Limb (tissue), 2 donors: ENCODE measurements around the gene WDR35.
A peak's percentile ranks its signal among the peaks of the same experiment; 100 is the strongest.
"Not testable (repeated sequence)": the region's sequence is repeated elsewhere in the genome, so short reads cannot be mapped to it uniquely, and the experiment has no call there.

Experiments
- DNase-seq, 2 donors: peaks; one replicate each; pipeline ENCODE4 v3.0.0-alpha.2; 2016; ENCODE audit errors: extremely low spot score in 2 of 2

WDR35 gene

DNA sequence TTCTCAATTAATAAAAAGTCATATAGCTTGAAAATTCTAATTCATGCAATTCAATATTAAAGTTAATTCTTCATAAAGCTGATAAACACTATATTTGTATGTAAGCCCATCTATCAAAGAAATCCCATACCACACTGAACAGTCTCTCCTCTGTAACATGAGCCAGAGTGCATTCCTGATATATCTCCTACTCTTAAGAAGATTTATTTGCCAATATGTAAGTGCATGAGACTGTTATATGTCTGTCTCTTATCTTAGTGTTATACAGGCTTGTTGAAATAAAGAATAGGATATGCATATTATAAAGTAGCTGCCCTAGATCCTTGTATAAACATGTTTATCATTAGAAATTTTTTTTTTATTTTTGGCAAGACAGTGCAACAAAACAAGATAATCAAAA lies 47.7 kb downstream of the WDR35 start:
- no peak for DNase-seq

DNA sequence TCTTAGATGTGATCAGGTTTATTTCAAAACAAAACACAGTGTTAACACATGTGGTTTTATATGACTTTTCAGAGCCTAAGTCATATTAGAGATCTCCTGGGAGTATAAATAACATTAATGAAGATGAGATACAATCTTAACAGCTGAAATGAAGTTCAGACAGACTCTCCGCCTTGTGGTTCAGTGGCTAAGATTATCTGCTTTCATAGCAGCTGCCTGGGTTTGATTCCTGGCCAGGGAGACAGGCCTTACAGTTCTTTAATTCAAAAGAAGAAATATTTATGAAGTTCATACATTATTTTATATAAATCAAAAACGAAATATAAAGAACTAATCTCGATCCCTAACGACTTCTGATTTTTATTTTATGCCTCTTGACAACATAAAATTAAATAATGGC lies 52.9 kb downstream of the WDR35 start:
- no peak for DNase-seq

DNA sequence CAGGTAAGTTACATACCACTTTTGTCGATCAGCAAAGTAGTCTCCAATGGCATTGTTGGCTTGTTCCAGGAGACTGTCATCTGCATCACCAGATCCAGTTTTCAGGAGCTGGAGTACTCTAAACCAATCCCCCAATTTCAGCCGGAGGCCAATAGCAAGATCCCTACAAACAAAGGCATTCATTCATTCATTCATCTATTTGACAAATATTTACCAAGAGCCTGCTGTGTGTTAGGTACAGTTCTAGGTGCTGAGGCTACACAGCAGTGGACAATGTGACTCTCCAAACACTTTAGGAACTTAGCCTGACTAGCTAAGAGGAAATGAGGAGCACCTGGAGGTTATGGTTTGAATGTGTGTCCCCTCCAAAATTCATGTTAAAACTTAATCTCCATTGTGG lies 53.7 kb downstream of the WDR35 start:
- no peak for DNase-seq

DNA sequence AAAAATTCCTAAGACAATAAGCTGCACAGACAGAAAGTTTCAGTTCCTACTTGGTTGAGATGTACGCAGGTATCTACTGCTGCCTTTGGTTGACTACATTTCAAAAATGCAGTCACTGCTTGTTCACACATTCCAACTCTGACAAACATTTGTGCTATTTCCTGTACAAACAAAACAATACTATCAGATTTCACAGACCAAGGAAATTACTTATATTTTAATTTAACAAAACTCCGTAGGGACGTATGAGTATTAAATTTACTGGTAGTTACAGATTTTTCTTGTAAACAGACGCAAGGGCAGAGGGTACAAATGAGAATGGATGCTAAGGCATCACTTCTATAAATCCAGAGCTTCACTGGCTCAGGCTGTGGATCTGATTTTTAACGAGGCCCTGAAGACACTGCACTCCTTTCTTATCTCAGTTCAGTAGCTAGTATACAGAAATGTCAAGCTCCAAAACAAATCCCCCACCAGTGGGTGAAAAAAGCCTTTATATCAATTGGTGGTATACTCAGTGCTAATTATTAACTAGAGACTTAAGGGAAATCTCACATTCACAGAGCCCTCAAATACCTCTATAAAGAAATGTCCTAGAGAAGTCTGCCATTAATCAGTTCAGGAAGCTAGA lies 56.4 kb downstream of the WDR35 start:
- DNase-seq: no peak

DNA sequence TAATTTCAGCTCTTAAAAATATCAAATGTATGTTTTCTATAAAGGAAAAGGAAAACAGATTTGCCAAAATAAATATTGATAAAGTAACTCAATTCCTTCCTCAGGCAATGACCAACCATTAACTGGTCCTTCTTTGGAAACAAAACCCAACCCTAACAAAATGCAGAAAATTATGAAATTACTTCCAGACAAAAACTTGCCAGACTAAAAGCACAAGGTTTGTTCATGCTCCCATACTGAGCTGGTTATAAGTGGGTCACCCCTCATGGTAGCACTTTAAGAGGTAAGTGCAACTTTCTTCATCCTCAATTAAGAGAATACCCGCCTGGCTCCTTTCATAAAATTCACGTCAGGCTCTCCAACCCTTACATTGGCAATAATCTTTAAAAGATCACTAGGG lies 57.0 kb downstream of the WDR35 start:
- DNase-seq: no peak

DNA sequence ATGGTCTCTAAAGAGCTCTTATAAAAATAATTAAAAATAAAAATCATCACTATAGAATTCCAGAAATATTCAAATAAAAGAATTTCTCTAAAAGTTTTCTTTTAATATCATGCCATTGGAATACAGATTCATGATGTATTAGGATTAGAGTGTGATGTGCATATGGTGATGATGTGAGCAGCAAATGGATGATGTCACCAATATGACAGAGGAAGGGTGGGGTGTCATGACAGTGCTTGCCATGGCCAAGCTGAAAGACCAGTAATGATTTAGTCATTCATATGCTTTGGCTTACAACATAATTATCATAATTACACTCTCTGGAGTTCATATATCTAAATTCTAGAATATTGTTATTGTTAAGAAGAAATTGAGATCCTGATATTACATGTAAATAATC lies 60.7 kb downstream of the WDR35 start:
- no peak for DNase-seq

DNA sequence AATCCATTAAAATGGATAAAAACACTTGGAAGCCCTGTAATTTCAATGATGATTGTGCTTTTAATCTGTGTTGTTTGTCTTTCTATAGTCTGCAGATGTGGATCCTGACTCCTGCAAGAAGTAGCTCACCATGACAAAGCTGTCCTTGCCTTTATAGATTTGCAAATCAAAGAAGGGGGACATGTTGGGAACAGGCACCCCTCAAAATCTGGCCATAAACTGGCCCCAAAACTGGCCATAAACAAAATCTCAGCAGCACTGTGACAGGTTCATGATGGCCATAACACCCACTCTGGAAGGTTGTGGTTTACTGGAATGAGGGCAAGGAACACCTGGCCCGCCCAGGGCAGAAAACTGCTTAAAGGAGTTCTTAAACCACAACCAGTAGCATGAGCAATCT lies 62.1 kb downstream of the WDR35 start:
- DNase-seq: not testable (repeated sequence)

DNA sequence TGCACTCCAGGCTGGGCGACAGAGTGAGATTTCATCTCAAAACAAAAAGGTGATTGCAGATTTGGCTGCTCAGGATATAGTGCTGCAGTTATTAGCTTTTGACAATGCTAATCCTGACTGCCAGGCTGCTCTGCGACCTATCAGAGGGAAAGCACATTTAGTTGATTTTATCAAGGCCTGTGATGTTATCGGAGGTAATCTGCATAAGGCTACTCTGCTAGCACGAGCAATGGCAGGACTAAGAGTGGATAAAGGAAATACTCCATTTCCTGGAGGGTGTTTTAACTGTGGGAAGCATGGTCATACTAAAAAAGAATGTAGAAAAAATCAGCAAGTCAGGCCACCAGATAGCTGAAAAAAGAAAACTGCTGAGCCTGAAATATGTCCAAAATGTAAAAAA lies 65.4 kb downstream of the WDR35 start:
- not testable (repeated sequence) for DNase-seq

DNA sequence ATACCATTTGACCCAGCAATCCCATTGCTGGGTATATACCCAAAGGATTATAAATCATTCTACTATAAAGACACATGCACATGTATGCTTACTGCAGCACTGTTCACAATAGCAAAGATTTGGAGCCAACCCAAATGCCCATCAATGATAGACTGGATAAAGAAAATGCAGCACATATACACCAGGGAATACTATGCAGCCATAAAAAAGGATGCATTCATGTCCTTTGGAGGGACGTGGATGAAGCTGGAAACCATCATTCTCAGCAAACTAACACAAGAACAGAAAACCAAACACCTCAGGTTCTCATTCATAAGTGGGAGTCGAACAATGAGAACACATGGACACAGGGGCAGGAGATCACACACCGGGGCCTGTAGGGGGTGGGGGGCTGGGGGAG lies 67.7 kb downstream of the WDR35 start:
- not testable (repeated sequence) for DNase-seq

DNA sequence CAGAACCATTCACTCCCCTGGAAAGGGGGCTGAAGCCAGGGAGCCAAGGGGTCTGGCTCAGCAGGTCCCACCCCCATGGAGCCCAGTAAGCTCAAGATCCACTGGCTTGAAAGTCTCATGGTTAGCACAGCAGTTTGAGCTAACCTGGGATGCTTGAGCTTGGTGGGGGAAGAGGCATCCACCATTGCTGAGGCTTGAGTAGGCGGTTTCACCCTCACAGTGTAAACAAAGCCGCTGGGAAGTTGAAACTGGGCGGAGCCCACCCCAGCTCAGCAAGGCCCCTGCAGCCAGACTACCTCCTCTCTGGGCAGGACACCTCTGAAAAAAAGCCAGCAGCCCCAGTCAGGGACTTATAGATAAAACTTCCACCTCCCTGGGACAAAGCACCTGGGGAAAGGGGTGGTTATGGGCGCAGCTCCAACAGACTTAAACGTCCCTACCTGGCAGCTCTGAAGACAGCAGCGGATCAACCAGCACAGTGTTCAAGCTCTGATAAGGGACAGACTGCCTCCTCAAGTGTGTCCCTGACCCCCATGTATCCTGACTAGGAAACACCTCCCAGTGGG lies 73.4 kb downstream of the WDR35 start:
- no peak for DNase-seq

DNA sequence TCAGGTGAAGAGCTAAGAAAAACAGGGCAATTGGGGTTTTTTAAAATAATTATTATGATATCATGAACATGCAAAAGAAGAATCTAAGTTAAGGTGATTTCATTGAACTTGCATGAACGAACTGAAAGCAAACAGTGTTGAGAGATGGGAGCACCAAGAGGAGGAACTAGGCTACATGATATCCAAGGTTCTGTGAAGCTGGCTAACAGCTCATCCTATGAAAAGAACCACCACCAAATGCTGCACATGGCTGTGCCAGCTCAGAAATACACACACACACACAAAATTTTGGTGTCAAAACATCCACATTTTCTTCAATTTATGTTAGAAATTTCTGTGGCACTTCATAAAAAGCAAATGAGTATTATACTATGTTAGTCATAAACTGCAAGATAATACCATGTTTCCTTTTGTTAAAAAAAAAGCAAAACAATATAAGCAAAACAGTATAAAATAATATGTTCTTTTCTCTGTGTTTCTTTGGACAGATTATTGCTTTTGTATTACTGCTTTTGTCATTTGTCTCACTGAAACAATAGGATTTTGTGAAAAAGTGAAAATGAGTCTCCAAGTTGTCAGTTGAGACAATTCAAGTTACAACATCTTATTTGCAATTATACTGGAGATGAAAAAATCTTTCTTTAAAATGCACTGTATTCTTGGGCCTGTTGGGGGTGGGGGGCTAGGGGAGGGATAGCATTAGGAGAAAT lies 75.5 kb downstream of the WDR35 start:
- DNase-seq: no peak

DNA sequence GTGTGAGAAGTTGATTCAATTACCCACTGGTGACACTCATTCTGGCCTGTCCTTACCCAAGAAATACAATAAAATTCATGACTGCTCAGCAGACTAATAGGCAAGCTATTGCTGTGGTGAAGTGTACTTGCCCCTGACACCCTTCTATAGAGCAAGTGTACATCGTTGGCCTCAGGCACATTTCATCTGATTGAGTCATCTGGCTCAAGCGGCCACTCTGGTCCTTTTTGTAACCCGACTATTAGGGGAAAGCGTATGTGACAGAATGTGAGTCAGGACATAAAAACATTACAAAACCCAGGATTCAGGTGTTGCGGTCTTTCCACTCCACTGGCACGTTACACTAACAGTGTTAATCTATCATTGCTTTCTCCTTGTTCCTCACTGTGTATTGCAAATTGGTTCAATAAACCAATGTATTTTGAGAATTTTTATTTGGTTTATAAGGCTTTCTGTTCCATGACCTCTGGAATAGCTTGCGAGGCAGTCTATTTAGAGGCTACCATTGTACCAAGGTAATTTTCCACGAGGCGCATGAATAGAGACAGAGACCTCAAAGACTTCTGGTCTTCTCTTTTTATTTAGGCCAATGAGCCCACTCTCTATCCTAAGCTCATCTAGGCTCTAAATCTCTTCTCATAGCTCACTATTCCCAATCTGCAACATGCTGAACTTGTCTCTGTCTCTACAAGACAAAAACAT lies 77.9 kb downstream of the WDR35 start:
- no peak for DNase-seq

DNA sequence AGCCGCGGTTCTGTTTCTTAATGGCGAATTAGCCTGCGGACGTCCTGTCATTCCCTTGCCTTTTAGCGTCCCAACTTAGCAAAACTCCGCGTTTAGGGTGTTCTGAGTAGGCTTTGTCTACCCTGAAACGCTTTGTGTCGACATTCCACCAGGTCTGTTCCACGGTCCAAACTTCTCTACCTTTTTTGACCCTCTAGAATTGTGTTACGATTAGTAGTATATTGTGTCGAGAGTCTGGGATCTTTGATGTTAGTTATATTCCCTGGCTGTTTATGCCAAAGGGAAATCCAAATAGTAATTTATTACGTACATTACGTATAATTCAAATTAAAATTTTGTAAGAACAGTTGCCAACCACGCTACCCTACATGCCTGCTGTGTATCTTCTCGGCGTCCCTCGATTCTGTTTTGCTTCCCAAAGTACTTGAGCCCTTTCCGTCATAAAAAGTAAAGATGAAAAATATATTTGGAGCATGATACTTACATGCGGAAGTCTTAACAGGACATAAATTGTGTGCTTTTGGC lies 87.6 kb downstream of the WDR35 start:
- peak in 1 of 2 donors; percentile 9 for DNase-seq

DNA sequence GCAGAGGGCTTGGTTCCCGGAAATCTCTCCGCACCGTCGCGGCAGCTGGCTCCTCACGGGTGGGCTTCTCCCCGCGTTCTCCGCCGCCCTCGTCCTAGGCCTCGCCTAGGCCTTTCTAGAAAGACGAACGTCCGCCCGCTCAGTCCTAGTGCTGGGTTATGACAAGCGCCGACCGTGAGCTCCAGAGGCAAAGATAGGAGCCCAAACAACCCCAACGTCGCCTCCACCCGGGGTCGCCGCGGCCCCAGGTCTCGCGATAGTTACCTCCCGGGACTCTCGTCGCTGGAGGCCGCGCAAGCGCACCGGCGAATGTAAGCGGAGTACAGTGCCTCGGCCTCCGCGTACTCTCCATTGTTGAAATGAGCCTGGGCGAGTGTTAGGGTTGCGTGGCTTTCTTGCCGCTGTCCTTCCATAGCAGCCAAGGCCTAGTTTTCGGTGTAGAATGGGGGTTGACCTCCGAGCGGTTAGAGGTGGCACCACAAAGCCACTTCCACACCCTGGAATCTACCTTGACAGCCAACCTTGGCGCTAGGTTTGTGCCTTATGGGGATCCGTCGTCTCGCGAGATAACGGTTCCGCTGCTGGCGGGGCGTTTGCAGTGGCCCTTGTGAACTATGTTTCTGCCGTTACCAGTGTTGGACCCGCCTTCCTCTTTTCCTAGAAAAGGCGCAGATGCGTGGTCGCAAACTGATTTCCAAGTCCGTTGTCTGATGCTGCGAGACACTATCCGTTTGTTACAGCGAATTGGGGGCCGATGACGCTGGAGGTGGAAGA lies 88.3 kb downstream of the WDR35 start, which contains the start of gene TTC32:
TTC32 (minus strand) TSS at position 542 of the 774 bp plus-strand sequence; CDS start at position 413, 129 bp downstream.
- peak; percentile 94 to 97 for DNase-seq

DNA sequence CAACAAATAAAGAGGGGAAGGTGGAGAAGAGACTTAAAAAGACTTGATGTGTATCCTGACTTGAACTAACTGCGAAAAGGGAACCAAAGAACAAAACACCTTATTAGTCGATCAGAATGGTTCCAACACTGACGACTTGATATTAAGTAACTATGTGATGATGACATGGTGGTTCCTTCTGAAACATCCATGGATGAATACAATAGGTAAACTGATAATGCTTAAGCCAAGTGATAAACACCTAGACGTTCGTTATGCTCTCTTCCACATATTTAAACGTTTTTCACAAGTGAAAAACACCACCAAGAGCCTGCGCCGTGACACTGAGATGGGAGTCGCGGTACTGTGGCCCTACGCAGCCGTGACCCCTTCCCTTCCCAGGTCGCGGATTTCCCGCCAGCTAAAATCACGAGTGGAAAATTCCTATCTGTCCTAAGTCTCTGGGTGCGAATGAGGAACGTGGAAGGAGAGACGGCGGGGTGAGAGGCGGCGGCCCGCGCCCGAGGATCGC lies 88.9 kb downstream of the WDR35 start:
- peak in 1 of 2 donors; percentile 10 for DNase-seq

DNA sequence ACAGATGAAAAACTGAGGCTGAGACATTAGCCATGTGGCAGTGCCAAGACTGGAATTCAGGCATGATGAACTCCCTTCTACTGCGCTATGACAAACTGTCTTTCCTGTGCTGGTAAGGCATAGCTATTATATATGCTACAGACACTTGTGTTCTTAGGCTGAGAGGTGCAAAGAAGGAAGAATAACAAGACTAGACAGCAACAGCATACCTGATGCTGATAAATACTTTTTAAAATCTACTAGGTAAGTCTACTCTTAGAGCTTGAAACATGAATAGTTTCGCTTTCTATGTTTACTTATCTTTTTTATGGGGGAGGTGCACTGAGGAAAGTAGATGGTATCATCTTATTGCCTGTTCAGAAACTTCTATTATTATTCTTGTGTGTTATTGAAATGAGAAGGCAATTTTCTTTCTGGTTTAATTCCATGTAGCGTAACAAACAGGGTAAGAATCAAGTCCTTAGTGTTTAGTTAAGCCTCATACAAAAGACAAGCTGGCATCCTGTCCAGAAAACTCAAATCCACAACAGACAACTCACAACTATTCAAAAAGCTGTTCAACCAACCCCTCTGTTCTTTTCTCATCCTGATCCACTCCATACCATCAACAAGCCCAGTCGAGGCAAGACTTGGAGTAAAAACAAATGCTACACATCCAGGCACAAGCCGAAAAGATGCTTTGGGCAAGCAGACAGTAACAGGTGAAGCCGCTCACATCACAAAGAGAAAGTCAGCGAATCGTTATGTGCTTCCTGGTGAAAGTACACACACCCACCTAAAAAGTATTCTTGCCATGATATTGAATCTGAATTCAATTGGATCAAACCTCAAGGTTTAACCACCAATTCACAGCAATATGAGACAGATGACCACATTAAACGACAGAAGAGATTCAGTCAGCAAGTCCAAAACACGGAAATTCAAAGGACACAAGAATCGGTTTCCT lies 89.6 kb downstream of the WDR35 start:
- DNase-seq: no peak

DNA sequence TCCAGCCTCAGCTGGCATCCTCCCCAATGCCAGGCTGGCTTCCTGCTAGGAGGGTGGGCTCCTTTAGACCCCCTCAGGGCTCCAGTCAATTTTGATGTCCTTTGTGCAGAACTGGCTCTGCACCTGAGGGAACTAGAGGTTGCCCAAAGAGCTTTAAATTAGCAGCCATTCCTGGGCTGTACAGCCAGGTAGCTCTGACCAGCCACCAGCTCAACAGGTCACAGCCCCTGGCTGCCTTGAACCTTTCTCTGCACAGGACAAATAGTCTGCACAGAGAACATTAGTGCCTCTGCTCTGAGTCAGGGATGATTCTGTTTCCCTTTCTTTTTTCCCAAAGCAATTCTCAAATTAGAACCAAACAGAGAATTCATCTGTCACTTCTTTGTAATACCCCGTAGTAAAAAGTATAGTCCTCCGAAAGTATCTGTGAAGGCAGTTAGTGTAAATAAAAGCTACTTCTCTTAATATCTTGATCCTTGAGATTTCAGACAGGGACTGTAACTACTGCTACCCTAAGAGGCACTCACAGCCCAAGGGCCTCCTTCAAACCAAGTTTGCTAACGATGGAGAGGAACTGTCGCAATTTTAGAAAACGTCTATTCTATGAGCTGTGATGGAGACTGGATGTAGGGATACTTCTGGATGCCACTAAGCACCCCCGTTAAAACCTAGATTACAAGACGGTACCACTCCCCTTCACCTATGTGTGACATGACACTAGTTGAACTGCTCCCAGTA lies 91.1 kb downstream of the WDR35 start:
- DNase-seq: no peak

DNA sequence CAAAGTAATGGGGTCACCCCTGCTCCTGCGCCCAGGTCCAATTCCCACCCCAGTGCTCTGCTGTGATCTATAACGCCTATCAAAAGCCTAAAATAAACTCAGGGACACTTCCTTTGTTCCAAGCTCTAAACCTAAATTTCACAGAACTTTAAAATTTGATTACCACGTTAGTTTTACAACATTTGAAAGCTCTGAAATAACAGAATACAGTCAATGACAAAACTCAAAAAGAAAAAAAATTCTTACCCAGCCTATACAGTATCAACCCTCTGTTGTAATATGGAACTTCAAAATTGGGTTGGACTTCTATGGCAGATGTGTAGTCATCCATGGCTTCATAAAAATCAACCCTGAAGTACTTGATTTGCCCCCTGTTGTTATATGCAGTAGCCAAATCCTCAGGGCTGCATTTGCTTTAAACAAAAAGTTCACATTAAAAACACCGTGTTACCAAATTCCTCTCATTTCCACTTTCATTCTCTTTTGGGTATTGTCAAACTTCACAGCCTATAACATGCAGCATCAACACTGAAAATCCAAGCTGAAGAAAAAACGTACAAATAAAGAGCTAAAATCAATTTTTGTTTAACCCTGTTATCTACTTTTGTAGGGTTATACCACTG lies 92.2 kb downstream of the WDR35 start:
- DNase-seq: no peak

DNA sequence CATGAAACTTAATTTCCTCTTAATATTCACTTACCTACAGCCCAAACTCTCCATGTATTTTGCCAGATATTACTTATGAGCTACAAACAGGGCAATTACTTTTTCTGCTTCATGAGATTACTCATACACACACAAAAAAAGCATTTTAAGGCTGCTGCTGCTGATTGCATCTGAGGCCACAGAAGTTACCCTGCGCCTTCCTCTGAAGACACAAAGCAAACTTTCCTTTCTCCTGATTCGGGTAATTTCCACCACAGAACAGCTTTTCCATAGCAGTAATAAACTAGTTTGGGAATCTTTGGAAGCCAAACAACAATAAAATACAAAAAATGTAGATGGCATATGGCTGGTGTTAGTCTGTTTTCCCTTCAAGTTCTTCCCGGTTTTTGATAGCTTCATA lies 94.4 kb downstream of the WDR35 start:
- DNase-seq: no peak
